IPS DF 6.9 (cell line): ENCODE data around the gene CNN2.

ENCODE experiments used
- DNase-seq: peaks from one replicate; pipeline ENCODE4 v3.0.0-alpha.2; 2013; ENCODE audit warnings: low read depth, low spot score
- H3K27ac ChIP-seq: one replicate; pipeline ENCODE4 v1.5.1; 2013; ENCODE audit warnings: low read length, control low read depth
- H3K27me3 ChIP-seq: 2 replicates; pipeline ENCODE4 v1.6.1; 2013; ENCODE audit warnings: mild to moderate bottlenecking, low read length; ENCODE audit not compliant: control insufficient read depth, insufficient read depth
- H3K36me3 ChIP-seq: 2 replicates; pipeline ENCODE4 v1.6.1; 2013; ENCODE audit warnings: low read length; ENCODE audit not compliant: control insufficient read depth, insufficient read depth
- H3K4me1 ChIP-seq: 2 replicates; pipeline ENCODE4 v1.6.1; 2013; ENCODE audit warnings: low read length; ENCODE audit not compliant: control insufficient read depth, insufficient read depth
- H3K4me3 ChIP-seq: 2 replicates; pipeline ENCODE4 v1.5.1; 2013; ENCODE audit warnings: mild to moderate bottlenecking, low read length
- H3K9me3 ChIP-seq: 2 replicates; pipeline ENCODE4 v1.6.1; 2013; ENCODE audit warnings: low read length, inconsistent platforms; ENCODE audit not compliant: control insufficient read depth, insufficient read depth
- WGBS: extraction: QIAGEN DNeasy Blood & Tissue Kit; methylation state at CpG from one replicate; pipeline ENCODE4 v1.1.7; 2013; ENCODE audit warnings: mixed read lengths, missing lambda C conversion rate; ENCODE audit not compliant: insufficient read length, insufficient coverage; 5-methylcytosine and 5-hydroxymethylcytosine counted together

Gene CNN2

DNA sequence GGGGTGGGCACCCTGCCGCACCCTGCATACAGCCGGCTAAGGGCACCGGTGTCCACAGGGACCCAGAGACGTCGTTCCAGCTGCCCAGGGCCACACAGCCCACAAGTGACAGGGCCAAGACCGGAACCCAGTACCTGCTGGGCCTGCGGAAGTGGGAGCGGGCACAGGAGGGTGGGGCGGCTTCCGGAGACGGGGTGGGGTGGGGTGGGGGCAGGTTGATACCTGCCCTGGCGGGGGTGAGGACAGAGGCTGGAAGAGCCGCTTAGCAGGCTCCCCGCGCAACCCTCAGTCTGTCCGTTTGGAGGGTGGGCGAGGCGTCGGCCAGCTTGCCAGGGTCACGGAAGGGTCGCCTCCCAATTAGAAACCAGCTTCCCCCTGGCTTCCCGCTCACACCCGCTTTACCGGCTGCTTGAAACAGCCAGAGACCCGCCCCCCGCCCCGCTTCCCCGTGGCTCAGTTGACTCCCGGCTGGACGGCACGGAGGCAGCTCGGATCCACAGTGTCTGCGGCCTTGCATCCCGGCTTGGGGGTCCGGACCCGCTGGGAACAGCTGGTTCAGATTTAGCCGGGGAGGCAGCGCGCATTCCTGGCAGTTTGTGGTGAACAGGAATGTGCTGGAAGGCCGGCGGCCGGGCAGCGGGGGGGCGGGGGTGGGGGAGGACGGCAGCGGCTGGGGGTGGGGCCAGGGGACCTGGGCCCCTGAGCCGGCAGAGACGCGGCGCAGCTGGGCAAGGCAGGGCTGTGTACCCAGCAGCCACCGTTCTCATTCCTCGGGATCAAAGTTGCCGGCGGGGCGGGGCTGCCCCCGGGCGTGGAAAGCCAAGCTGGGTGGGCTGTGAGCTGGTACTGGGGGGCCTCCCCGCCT lies 1.9 kb downstream of the CNN2 start:
- Histone ChIP-seq H3K9me3 (no peaks in the 10 kb centered on the region), H3K4me3 (peak overlapping the region; percentile 86; the same call in 1 of the 2 replicates), H3K27me3 (no peaks in the 10 kb centered on the region), H3K4me1 (0 out of 2 replicates have a peak, but pooled peaks cover 1% of the 10 kb centered on the region), H3K36me3 (peaks cover 13% of the 10 kb centered on the region), H3K27ac (no peak overlapping the region)
- DNase-seq = no peak
- no CpG with 5 or more reads among the region's 58 CpGs for WGBS

DNA sequence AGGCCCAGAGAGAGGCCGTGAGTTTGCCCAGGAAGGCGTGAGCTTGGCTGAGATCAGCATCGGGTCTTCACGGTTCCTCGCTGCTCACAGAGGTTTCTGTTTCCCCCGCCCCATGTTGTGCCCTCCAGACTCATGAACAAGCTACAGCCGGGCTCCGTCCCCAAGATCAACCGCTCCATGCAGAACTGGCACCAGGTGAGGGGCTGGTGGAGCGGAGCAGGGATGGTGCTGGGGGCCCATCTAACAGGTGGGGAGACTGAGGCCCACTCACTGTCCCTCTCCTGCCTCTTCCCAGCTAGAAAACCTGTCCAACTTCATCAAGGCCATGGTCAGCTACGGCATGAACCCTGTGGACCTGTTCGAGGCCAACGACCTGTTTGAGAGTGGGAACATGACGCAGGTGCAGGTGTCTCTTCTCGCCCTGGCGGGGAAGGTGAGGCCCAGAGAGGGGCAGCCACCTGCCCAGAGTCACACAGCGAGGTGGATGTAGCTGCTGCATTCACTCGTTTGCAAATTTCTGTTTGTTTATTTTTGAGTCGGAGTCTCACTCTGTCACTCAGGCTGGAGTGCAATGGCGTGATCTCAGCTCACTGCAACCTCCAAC lies 6.0 kb downstream of the CNN2 start:
- H3K27me3 ChIP-seq = no peaks in the 10 kb centered on the region
- no CpG with 5 or more reads among the region's 20 CpGs for WGBS
- H3K9me3 ChIP-seq = no peaks in the 10 kb centered on the region
- H3K27ac ChIP-seq = no peak overlapping the region
- peaks cover 1% of the 10 kb centered on the region; the same call in 1 of the 2 replicates for H3K4me1 ChIP-seq
- no peak overlapping the region for H3K4me3 ChIP-seq
- H3K36me3 ChIP-seq = peaks cover 27% of the 10 kb centered on the region
- no peak for DNase-seq

DNA sequence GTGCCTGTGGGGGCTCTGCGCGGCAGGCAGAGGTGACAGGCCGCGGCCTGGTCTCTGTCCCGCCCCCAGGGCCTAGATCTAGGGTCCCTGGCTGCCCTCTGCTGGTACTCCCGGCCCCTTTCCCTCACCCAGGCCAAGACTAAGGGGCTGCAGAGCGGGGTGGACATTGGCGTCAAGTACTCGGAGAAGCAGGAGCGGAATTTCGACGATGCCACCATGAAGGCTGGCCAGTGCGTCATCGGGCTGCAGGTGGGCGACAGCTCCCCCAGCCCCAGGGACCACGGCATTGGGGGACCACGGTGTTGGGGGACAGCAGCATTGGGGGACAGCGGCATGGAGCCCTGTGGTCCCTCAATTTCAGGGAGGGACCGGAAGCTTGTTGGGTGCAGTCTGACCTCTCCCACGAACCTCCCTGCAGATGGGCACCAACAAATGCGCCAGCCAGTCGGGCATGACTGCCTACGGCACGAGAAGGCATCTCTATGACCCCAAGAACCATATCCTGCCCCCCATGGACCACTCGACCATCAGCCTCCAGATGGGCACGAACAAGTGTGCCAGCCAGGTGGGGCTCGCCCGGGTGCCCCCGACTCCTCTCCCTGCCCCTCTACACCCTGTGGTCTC lies 9.7 kb downstream of the CNN2 start:
- Histone ChIP-seq H3K27ac (no peak overlapping the region), H3K36me3 (peaks cover 30% of the 10 kb centered on the region), H3K4me1 (no peaks in the 10 kb centered on the region; the same call in 1 of the 2 replicates), H3K27me3 (no peaks in the 10 kb centered on the region), H3K4me3 (no peak overlapping the region), H3K9me3 (no peaks in the 10 kb centered on the region)
- no peak for DNase-seq
- no CpG with 5 or more reads among the region's 29 CpGs for WGBS

DNA sequence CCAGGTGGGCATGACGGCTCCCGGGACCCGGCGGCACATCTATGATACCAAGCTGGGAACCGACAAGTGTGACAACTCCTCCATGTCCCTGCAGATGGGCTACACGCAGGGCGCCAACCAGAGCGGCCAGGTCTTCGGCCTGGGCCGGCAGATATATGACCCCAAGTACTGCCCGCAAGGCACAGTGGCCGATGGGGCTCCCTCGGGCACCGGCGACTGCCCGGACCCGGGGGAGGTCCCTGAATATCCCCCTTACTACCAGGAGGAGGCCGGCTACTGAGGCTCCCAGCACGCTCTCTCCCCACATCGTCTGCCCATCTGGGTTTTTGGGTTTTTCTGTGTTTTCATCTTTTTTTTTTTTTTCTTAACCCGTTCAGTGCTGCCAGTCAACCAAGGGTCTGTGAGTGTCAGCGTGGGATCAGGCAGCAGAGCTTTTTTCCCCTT lies 11.2 kb downstream of the CNN2 start:
- Histone ChIP-seq H3K4me1 (no peaks in the 10 kb centered on the region; the same call in 1 of the 2 replicates), H3K27ac (no peak overlapping the region), H3K4me3 (no peak overlapping the region), H3K36me3 (peaks cover 25% of the 10 kb centered on the region), H3K27me3 (no peaks in the 10 kb centered on the region), H3K9me3 (no peaks in the 10 kb centered on the region)
- no CpG with 5 or more reads among the region's 22 CpGs for WGBS
- DNase-seq = no peak

DNA sequence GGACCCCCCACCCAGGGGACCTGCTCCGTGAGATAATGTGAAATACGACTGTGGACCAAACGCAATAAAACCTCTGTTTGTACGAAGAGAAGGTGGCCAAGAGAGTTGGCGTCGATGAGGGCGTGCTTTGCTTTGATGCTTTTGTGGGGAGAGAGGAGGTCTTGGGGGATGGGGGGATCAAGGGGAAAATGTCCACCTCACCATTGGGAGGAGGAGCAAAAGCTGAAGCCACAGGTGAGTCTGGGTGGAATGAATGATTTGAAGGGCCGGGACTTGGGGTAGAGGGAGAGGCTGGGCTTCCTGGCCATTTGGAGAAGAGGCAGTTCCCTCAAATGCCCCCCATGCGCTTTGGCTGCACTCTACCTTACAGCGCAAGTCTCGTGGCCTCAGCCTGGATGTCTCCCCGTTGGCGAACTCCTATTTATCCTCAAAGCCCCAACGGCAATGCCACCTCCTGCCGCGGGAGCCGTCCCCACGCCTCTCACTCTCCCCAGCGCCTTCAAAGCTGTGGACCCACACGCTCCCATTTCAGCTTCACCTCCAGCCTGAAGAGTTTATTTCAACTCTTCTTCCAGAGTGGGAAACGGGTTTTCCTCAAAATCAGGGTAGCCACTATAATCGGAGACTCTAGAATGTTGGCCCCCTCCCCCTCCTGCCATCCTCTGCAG lies 12.7 kb downstream of the CNN2 start:
- no CpG with 5 or more reads among the region's 22 CpGs for WGBS
- DNase-seq = no peak
- Histone ChIP-seq H3K27ac (no peak overlapping the region), H3K27me3 (no peaks in the 10 kb centered on the region), H3K4me3 (no peak overlapping the region), H3K36me3 (peaks cover 18% of the 10 kb centered on the region), H3K9me3 (no peaks in the 10 kb centered on the region), H3K4me1 (no peaks in the 10 kb centered on the region; the same call in 1 of the 2 replicates)

DNA sequence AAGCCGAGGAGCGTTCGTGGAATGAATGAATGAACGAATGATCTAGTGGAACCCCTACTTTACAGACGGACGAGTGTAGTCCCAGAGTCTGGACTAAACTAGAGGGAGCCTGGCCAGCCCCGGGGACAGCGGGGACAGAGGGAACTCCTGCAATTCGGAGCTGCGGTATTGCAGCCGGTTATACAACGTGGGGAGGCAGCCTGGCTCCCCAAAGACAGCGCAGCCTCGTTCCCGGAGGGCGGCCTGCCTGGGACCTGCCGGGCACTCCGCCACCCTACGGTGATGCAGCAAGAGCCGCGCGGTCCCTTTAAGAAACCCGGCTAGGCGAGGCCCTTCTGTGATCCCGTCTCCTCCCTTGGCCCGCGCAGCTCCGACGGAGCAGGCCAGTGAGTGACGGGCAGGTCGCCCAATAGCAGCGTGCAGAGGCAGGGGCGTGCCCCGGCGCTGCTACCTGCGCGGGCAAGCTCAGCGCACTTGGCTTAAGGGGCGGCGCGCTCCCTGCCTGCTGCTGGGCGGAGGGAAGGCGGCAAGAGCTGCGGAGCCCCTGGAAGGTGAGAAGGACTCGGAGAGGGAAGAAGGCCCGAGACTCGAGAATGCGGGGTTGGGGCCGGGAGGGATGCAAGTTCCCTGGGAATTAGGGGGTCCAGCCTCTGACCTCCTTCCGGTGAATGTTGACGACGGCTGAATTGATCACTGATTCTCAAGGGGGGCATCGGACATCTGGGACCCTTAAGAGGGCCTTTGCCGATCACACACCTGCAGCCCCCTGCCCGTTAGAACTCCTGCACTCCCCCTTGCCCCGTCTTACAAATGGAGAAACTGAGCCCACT lies 13.5 kb downstream of the CNN2 start, which contains the start of gene ABCA7:
Gene ABCA7 (plus strand): TSS at position 462 of the 830 bp plus-strand sequence. CDS start 1,255 bp downstream, outside the sequence.
- DNase-seq = peak; percentile 96
- no peaks in the 10 kb centered on the region for H3K9me3 ChIP-seq
- H3K36me3 ChIP-seq = peaks cover 18% of the 10 kb centered on the region
- WGBS = no CpG with 5 or more reads among the region's 56 CpGs
- H3K27me3 ChIP-seq = no peaks in the 10 kb centered on the region
- H3K27ac ChIP-seq = no peak within 1 kb of the TSS
- H3K4me1 ChIP-seq = peaks cover 2% of the 10 kb centered on the region; the same call in 1 of the 2 replicates
- peak within 1 kb of the TSS; percentile 44; the same call in 1 of the 2 replicates for H3K4me3 ChIP-seq

DNA sequence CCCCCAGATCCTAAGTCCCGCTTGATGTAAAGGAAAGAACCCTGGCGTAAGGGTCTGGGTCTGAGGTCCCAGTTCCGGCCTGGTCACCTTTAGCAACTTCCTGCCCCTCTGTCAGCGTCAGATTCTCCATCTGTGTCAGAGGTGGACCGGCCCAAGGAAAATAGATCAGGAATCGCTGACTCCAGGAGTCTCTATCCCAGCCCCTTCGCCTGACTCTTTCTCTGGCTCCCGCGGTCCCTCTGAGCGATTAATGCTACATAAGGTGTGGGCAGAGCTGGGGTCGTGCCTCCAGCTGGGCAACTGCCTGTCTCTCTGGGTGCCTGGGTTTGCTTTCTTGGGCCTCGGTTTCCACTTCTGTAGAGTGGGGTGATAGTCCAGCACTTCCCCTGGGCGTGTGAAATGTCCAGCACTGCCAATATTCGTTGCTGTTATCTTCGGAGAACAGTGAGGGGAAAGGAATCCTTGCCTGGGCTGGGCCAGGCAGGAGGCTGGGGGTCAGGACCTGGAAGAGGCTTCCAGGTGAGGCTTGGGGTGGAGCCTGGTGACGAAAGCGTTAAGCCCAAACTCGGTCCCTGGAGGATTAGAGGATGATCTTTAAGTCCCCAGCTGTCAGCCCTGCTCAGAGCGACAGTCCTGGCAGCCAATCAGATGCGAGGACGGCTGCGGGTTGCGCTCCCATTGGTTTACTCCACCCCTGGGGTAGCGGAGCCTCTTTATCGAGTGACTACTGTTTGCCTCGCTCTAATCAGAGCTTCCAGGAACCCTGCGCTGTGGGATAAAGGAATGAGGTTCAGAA lies 14.3 kb downstream of the CNN2 start:
- peaks cover 2% of the 10 kb centered on the region; the same call in 1 of the 2 replicates for H3K4me1 ChIP-seq
- no peaks in the 10 kb centered on the region for H3K27me3 ChIP-seq
- H3K36me3 ChIP-seq = peaks cover 14% of the 10 kb centered on the region
- no CpG with 5 or more reads among the region's 27 CpGs for WGBS
- peak; percentile 94 for DNase-seq
- H3K9me3 ChIP-seq = no peaks in the 10 kb centered on the region
- no peak overlapping the region for H3K27ac ChIP-seq
- H3K4me3 ChIP-seq = peak overlapping the region; percentile 44; the same call in 1 of the 2 replicates

DNA sequence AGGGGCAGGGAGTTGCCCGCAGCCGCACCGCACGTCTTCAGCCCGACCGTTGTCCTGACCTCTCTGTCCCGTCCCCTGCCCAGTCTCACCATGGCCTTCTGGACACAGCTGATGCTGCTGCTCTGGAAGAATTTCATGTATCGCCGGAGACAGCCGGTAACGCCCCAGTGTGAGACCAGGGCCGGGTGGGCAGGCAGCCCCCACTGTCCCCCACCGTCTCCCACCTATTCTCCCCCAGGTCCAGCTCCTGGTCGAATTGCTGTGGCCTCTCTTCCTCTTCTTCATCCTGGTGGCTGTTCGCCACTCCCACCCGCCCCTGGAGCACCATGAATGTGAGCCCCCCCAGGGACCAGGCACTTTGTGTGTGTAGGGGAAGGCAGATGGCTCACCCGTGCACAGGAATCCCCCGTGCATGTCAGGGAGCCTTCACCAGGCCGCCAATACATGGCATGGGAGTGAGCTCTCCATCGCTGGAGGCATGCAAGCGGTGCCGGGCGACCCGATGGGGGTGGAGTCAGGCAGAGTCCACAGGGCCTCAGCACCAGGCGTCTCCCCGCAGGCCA lies 14.9 kb downstream of the CNN2 start:
- H3K27me3 ChIP-seq = no peaks in the 10 kb centered on the region
- H3K36me3 ChIP-seq = peaks cover 12% of the 10 kb centered on the region
- no CpG with 5 or more reads among the region's 26 CpGs for WGBS
- DNase-seq = no peak
- no peak overlapping the region for H3K27ac ChIP-seq
- no peaks in the 10 kb centered on the region for H3K9me3 ChIP-seq
- H3K4me1 ChIP-seq = peaks cover 2% of the 10 kb centered on the region; the same call in 1 of the 2 replicates
- H3K4me3 ChIP-seq = no peak overlapping the region; the same call in 1 of the 2 replicates
